Mucosa of descending colon (tissue), 3 donors: ENCODE data around the gene MRGPRF. TPM values are rescaled to one million over a fixed set of nuclear protein-coding genes. Genes with fewer than 3 reads are reported as not detected.

ENCODE experiments used
- ATAC-seq: fragments of 200-7000 bp; cut with Tn5 transposase; one replicate; pipeline ENCODE4 v1.9.1; 2020; ENCODE audit warnings: mild to moderate bottlenecking, moderate library complexity
- DNase-seq, 3 donors: peaks; one replicate each; pipeline ENCODE4 v3.0.0-alpha.2; 2020
- H3K36me3 ChIP-seq: fragments of 200-600 bp; one replicate; pipeline ENCODE4 v1.8.0; 2021; ENCODE audit warnings: low read depth, mild to moderate bottlenecking
- H3K4me1 ChIP-seq: fragments of 200-600 bp; one replicate; pipeline ENCODE4 v1.8.0; 2021; ENCODE audit warnings: low read depth, mild to moderate bottlenecking
- H3K4me3 ChIP-seq: fragments of 200-600 bp; one replicate; pipeline ENCODE4 v1.8.0; 2021; ENCODE audit warnings: mild to moderate bottlenecking
- H3K9me3 ChIP-seq: fragments of 200-600 bp; one replicate; pipeline ENCODE4 v1.8.0; 2021; ENCODE audit warnings: mild to moderate bottlenecking
- intact Hi-C, 2 donors: fragments of 100-400 bp; cut with DNase I in 1 of 2; cut with micrococcal nuclease in 1 of 2; formaldehyde crosslinking; loops; one replicate each; pipeline versions ENCODE4 v1.11.0 to v1.11.1; 2022; cut with DNase I, micrococcal nuclease
- total RNA-seq, 3 donors: library from RNA; stranded (reverse); fragmentation: NEBNext Ultra II Directional in 2 of 3; extraction: Animal tissue kit (Norgen Biotek cat#: 25700) in 2 of 3; gene quantifications; one replicate each; pipeline versions ENCODE4 v1.2.1 to v1.2.4, GENCODE V29; 2021 to 2023
- TF ChIP-seq, protein P1 (sequence below): fragments of 200-600 bp; IDR thresholded peaks from one replicate; pipeline ENCODE4 v1.8.0; 2022; ENCODE audit warnings: antibody characterized with exemption, mild to moderate bottlenecking
- donor health status: DM: no; HTN: no; CAD: no; lungs with moderate emphysema.
- donor health status: DM: no; HTN: no; CAD: no.
- donor health status: DM: no; HTN: yes; CAD: no.

The MRGPRF gene
- total RNA-seq, 3 donors from 2014 or later, result 4.7 to 117 (median 14.2) TPM

DNA sequence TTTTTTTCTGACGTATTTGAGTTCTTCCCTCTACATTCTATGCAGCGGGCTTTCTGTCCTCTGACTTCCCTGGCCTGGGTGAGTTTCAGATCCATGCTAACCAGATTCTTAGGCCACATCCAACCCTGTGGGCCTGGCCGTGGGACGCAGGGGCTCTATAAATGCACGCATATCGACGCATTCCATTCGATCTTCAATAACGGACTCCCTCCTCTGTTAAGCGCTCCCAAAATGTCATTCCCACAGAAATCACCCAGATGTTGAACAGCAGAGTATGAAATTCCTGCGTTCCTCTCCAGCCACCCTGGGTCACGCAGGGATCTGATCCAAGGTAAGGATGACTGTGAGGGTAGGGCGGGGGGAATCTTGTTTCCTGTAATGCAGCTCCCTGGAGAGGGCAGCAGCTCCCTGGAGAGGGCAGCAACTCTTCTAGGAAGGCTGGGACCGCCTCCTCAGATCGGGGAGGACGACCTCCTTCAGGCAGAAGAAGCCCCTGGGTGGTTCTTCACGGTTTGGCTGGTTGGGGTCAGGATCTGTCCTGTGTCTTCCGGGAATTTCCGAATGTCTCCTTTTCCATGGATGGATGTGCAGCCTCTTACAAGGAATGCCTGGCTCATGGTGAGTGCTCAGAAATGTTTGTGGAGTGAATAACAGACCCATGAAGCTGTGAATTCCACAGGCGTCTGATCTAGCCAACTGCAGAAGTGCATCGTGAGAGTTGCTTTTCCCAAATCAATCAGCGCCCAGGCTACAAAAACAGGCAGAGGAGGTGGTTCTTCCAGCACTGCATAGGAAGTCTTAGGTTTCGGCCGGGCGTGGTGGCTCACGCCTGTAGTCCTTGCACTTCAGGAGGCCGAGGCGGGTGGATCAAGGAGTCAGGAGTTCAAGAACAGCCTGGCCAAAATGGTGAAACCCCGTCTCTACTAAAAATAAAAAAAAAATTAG lies 44.5 kb downstream of the MRGPRF start:
- DNase-seq (peak in 1 of 3 donors; percentile 2), ATAC-seq (no peak)
- intact Hi-C loops, result no loop called here
- TF ChIP-seq, protein P1, sequence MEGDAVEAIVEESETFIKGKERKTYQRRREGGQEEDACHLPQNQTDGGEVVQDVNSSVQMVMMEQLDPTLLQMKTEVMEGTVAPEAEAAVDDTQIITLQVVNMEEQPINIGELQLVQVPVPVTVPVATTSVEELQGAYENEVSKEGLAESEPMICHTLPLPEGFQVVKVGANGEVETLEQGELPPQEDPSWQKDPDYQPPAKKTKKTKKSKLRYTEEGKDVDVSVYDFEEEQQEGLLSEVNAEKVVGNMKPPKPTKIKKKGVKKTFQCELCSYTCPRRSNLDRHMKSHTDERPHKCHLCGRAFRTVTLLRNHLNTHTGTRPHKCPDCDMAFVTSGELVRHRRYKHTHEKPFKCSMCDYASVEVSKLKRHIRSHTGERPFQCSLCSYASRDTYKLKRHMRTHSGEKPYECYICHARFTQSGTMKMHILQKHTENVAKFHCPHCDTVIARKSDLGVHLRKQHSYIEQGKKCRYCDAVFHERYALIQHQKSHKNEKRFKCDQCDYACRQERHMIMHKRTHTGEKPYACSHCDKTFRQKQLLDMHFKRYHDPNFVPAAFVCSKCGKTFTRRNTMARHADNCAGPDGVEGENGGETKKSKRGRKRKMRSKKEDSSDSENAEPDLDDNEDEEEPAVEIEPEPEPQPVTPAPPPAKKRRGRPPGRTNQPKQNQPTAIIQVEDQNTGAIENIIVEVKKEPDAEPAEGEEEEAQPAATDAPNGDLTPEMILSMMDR, result no peak
- Histone ChIP-seq H3K4me1 (no peaks in the 10 kb centered on the region), H3K36me3 (no peaks in the 10 kb centered on the region), H3K9me3 (no peaks in the 10 kb centered on the region), H3K4me3 (no peak overlapping the region)

DNA sequence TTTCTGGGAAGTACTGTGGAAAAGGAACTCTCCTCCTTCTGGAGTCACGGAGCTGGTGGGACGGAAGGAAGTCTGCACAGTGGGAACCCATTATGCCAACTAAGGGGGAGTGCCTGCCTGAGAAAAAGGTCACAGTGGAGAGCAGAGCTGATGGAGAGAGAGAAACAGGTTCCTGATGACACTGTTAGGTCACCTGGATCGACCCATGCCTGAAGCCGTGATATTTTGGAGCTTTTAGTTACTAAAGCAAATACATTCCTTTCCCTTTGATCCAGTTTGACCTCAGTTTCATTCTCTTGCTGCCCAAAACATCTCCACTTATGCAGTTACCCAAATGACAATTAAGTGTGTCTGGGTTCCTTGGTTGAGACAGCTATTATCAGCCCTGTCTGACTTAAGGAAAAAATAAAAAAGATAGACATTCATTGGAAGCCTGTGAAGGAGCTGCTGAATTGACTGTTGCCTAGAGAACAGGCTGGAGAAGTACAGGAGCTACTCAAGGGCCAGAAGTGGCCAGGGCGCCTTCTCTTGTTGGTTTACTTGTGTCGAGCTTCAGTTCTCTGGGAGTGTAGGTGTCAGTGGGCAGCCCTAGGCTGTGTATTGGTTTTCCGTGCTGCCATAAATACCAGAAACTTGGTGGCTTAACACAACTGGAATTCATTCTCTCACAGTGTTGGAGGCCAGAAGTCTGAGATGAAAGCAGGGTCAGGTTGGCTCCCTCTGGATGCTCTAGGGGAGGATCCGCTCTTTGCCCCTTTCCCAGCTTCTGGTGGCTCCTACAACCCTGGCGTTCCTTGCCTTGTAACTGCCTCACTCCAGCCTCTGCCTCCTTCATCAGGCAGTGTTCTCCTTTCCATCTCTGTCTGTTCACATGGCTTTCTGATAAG lies 45.9 kb downstream of the MRGPRF start:
- ATAC-seq (no peak), DNase-seq (no peak)
- no peaks in the 10 kb centered on the region for H3K9me3 ChIP-seq
- H3K36me3 ChIP-seq, result no peaks in the 10 kb centered on the region
- intact Hi-C loops, result no loop called here
- TF ChIP-seq, protein P1, result no peak
- no peaks in the 10 kb centered on the region for H3K4me1 ChIP-seq
- H3K4me3 ChIP-seq, result no peak overlapping the region

DNA sequence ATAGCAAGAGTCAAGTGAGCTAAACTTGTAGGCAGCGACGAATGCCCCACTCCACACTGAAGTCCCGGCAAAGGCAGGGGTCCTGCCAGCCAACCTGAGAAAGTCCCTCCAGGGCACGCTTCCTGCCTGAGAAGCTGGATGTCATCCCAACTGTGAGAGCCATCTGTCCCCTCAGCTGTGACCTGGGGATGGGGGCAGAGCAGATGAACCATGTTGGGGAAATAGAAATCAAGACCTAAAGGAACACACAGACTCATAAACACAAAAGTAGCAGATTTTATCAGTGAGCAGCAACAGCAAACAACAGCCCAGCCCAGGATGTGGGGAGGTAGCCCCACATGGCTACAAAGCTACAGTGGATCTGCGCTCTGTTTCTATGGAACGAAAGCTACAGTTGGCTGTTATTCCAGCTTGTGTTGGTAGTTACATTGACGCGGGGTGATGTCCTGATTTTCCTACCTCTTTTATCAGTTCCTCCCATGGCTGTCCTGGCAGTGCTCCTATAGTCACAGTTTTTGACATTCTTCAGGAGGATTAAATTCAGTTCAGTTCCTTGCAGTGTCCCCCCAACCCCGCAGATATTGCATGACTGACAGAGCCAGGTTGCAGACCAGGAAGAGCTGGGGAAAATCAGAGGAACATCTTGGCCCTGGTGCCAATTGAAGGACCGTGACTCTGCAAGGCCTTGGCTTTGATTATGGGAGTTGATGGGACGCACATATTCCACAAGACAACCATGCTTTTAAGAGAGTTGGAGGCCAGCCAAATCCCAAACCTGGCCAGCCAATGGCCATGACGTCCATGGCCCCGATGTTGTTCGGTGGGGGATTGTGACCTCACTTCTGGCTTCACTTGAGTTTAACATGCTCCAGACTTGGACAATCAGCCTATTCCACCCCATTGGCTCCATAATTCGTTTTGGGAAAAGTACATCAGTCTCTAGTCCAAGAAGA lies 46.9 kb downstream of the MRGPRF start:
- no peak for ATAC-seq
- Histone ChIP-seq H3K36me3 (no peaks in the 10 kb centered on the region), H3K4me1 (no peaks in the 10 kb centered on the region), H3K9me3 (no peaks in the 10 kb centered on the region), H3K4me3 (no peak overlapping the region)
- no peak for DNase-seq
- intact Hi-C loops, result no loop called here
- TF ChIP-seq, protein P1, result no peak

DNA sequence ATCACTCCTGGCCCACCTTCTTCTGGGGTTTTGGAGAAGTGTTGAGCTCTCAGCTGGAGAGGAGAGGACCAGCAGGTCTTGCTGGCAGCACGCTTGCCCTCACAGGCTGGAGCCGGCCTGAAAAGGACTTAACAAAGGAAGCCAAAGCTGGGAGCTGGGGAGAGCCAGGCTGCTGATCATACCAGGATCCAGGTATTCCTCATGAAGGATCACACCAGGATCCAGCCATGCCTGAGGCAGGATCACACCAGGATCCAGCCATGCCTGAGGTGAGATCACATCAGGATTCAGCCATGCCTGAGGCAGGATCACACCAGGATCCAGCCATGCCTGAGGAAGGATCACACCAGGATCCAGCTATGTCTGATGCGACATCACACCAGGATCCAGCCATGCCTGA lies 49.3 kb downstream of the MRGPRF start:
- TF ChIP-seq, protein P1, result no peak
- H3K9me3 ChIP-seq, result no peaks in the 10 kb centered on the region
- no peak overlapping the region for H3K4me3 ChIP-seq
- ATAC-seq (peak; percentile 61), DNase-seq (peak in 1 of 3 donors; percentile 0)
- no peaks in the 10 kb centered on the region for H3K4me1 ChIP-seq
- no peaks in the 10 kb centered on the region for H3K36me3 ChIP-seq
- intact Hi-C loops, result no loop called here
